WTC11 (cell line): Measurements from ENCODE around the gene NXPH4. TPM values are rescaled to one million over a fixed set of nuclear protein-coding genes. Genes with fewer than 3 reads are reported as not detected.

Experiments
- ATAC-seq: fragments of 200-7000 bp; cut with Tn5 transposase; 2 replicates; pipeline ENCODE4 v1.10.0; 2021; ENCODE audit warnings: mild to moderate bottlenecking, moderate library complexity
- CTCF ChIA-PET: fragments of 300-600 bp; sonication (Branson Sonifier 250); formaldehyde crosslinking; loops from one replicate; lab custom pipeline; 2021; ENCODE audit warnings: antibody characterized with exemption; lab: Charles Lee
- POLR2A ChIA-PET: fragments of 350-600 bp; sonication (Branson Sonifier 250); formaldehyde crosslinking; loops from one replicate; lab custom pipeline; 2021; ENCODE audit warnings: antibody characterized with exemption; lab: Charles Lee
- DNase-seq: peaks from one replicate; pipeline ENCODE4 v3.0.0; 2021; ENCODE audit warnings: low spot score
- H3K27ac Mint-ChIP-seq: 2 replicates; pipeline ENCODE4 v1.8.0; 2021; ENCODE audit warnings: mixed read lengths
- H3K27me3 Mint-ChIP-seq: 2 replicates; pipeline ENCODE4 v1.8.0; 2021; ENCODE audit warnings: low read depth, mild to moderate bottlenecking, moderate library complexity, mixed read lengths
- H3K36me3 Mint-ChIP-seq: 2 replicates; pipeline ENCODE4 v1.8.0; 2021; ENCODE audit warnings: mixed read lengths
- H3K4me1 Mint-ChIP-seq: 2 replicates; pipeline ENCODE4 v1.8.0; 2022; ENCODE audit warnings: mixed read lengths
- H3K4me3 Mint-ChIP-seq: 2 replicates; pipeline ENCODE4 v1.8.0; 2021; ENCODE audit warnings: mild to moderate bottlenecking, moderate library complexity, mixed read lengths
- H3K9me3 Mint-ChIP-seq: 2 replicates; pipeline ENCODE4 v1.8.0; 2021; ENCODE audit warnings: mixed read lengths
- CDX4 ChIP-seq: fragments of 250-450 bp; sonication (Bioruptor Pico); IDR thresholded peaks from 2 replicates; pipeline ENCODE4 v1.9.0; 2021; ENCODE audit warnings: moderate library complexity, mild to moderate bottlenecking, inconsistent platforms, borderline replicate concordance
- FOXP4 ChIP-seq: sonication (generic); formaldehyde crosslinking; IDR thresholded peaks from 2 replicates; pipeline ENCODE4 v1.8.0; 2022; ENCODE audit warnings: mild to moderate bottlenecking, missing genetic modification reagents
- GRHL2 ChIP-seq: fragments of 250-450 bp; sonication (Bioruptor Pico); IDR thresholded peaks from 2 replicates; pipeline ENCODE4 v1.8.0; 2022; ENCODE audit warnings: mild to moderate bottlenecking, moderate library complexity; ENCODE audit not compliant: insufficient replicate concordance, severe bottlenecking
- HMGXB4 ChIP-seq: sonication (generic); formaldehyde crosslinking; IDR thresholded peaks from 2 replicates; pipeline ENCODE4 v1.8.1; 2023; ENCODE audit warnings: mild to moderate bottlenecking, moderate library complexity, missing genetic modification reagents
- KAT7 ChIP-seq: sonication (generic); formaldehyde crosslinking; IDR thresholded peaks from 2 replicates; pipeline ENCODE4 v1.8.1; 2023; ENCODE audit warnings: missing genetic modification reagents, mild to moderate bottlenecking, borderline replicate concordance
- MYBL2 ChIP-seq: sonication (generic); formaldehyde crosslinking; IDR thresholded peaks from 2 replicates; pipeline ENCODE4 v1.8.1; 2023; ENCODE audit warnings: mild to moderate bottlenecking, moderate library complexity, missing genetic modification reagents
- OVOL2 ChIP-seq: fragments of 250-450 bp; sonication (Bioruptor Pico); IDR thresholded peaks from 2 replicates; pipeline ENCODE4 v1.9.0; 2021; ENCODE audit warnings: mild to moderate bottlenecking, borderline replicate concordance
- RORB ChIP-seq: fragments of 250-450 bp; sonication (Bioruptor Pico); IDR thresholded peaks from 2 replicates; pipeline ENCODE4 v1.9.0; 2021; ENCODE audit warnings: mild to moderate bottlenecking
- STAT6 ChIP-seq: sonication (generic); formaldehyde crosslinking; conservative IDR thresholded peaks from 2 replicates; pipeline ENCODE4 v1.8.1; 2023; ENCODE audit warnings: mild to moderate bottlenecking, low read depth, missing genetic modification reagents, moderate library complexity
- TCF7 ChIP-seq: sonication (generic); formaldehyde crosslinking; IDR thresholded peaks from 2 replicates; pipeline ENCODE4 v1.8.0; 2022; ENCODE audit warnings: mild to moderate bottlenecking, low read depth, missing genetic modification reagents, moderate library complexity
- ZBTB21 ChIP-seq: sonication (generic); formaldehyde crosslinking; IDR thresholded peaks from 2 replicates; pipeline ENCODE4 v1.8.1; 2023; ENCODE audit warnings: mild to moderate bottlenecking, missing genetic modification reagents, borderline replicate concordance
- ZNF138 ChIP-seq: sonication (generic); formaldehyde crosslinking; conservative IDR thresholded peaks from 2 replicates; pipeline ENCODE4 v1.8.1; 2022; ENCODE audit warnings: mild to moderate bottlenecking, moderate library complexity, missing genetic modification reagents
- ZNF532 ChIP-seq: fragments of 250-450 bp; sonication (Bioruptor Pico); IDR thresholded peaks from 2 replicates; pipeline ENCODE4 v1.9.0; 2021; ENCODE audit warnings: mild to moderate bottlenecking, borderline replicate concordance
- total RNA-seq: library from RNA; stranded (reverse); gene quantifications from 3 replicates; pipeline ENCODE4 v1.2.3, GENCODE V29; 2021
- TF ChIP-seq, protein P1 (sequence below): fragments of 250-450 bp; sonication (Bioruptor Pico); IDR thresholded peaks from 2 replicates; pipeline ENCODE4 v2.1.2; 2022; ENCODE audit warnings: mild to moderate bottlenecking, moderate library complexity

NXPH4 gene
- total RNA-seq, 1 experiment from 2014 or later, result 4.9 TPM

- TF ChIP-seq HMGXB4 (CRISPR knock-in tag), result no peak
- TF ChIP-seq MYBL2 (CRISPR knock-in tag), result no peak
- no peak for TF ChIP-seq ZNF532 (CRISPR knock-in tag)
- TF ChIP-seq, protein P1, sequence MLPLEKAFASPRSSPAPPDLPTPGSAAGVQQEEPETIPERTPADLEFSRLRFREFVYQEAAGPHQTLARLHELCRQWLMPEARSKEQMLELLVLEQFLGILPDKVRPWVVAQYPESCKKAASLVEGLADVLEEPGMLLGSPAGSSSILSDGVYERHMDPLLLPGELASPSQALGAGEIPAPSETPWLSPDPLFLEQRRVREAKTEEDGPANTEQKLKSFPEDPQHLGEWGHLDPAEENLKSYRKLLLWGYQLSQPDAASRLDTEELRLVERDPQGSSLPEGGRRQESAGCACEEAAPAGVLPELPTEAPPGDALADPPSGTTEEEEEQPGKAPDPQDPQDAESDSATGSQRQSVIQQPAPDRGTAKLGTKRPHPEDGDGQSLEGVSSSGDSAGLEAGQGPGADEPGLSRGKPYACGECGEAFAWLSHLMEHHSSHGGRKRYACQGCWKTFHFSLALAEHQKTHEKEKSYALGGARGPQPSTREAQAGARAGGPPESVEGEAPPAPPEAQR (CRISPR knock-in tag), result no peak
- TF ChIP-seq ZBTB21, result no peak
- no peak for TF ChIP-seq CDX4
- TF ChIP-seq ZNF138 (CRISPR knock-in tag), result no peak
- TF ChIP-seq OVOL2 (CRISPR knock-in tag), result no peak
- TF ChIP-seq TCF7, result no peak
These were observed 6.7 kb upstream of the NXPH4 start (continued) for GRCh38 chr12:57209916-57210315.

DNA sequence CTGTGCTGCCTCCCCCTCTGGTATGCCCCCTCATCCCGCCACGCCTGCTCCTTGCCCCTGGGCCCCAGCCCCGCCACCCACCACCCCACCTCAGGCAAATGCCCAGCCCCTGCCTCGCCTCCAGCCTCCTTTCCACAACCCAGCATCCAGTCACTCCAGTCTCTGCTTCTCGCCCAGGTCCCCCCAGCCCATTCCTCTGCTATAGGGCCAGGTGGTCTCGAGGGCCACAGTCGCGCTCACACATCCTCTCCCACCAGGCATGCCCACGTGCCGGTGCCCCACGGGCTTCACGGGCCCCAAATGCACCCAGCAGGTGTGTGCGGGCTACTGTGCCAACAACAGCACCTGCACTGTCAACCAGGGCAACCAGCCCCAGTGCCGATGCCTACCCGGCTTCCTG lies 6.1 kb upstream of the NXPH4 start:
- Mint-ChIP-seq H3K4me1 (peaks cover 25% of the 10 kb centered on the region), H3K36me3 (peaks cover 26% of the 10 kb centered on the region), H3K4me3 (no peak overlapping the region), H3K27me3 (peaks cover 22% of the 10 kb centered on the region), H3K27ac (no peak overlapping the region), H3K9me3 (no peaks in the 10 kb centered on the region)
- no peak for TF ChIP-seq RORB (CRISPR knock-in tag)
- DNase-seq (no peak), ATAC-seq (no peak)
- CTCF ChIA-PET, result interaction anchor here (8.3 to 8.5 kb wide), 2 partner anchors 15 to 30 kb away, joined by 197 to 415 read pairs; a partner anchor contains a TSS
- POLR2A ChIA-PET, result no interaction called here

- peaks cover 31% of the 10 kb centered on the region for H3K4me1 Mint-ChIP-seq
- no peak for ATAC-seq
- H3K27ac Mint-ChIP-seq, result no peak overlapping the region
- no peak overlapping the region for H3K4me3 Mint-ChIP-seq
- POLR2A ChIA-PET, result no interaction called here
- no peaks in the 10 kb centered on the region for H3K9me3 Mint-ChIP-seq
- no peak for DNase-seq
- peaks cover 20% of the 10 kb centered on the region for H3K36me3 Mint-ChIP-seq
- H3K27me3 Mint-ChIP-seq, result peaks cover 29% of the 10 kb centered on the region
- CTCF ChIA-PET, result interaction anchor here (0.6 to 8.5 kb wide), 3 partner anchors 14 to 78 kb away, joined by 3 to 415 read pairs (median 197); a partner anchor contains a TSS
- TF ChIP-seq GRHL2 (no peak), STAT6 (CRISPR knock-in tag) (no peak), KAT7 (CRISPR knock-in tag) (no peak), HMGXB4 (CRISPR knock-in tag) (no peak), FOXP4 (CRISPR knock-in tag) (no peak)
- TF ChIP-seq, protein P1 (CRISPR knock-in tag), result no peak
These were observed 5.5 kb upstream of the NXPH4 start for GRCh38 chr12:57210926-57211692.
